HG03558 (cell line): ENCODE measurements around the gene DBNDD1.
"Not testable (repeated sequence)": the region's sequence is repeated elsewhere in the genome, so short reads cannot be mapped to it uniquely, and the experiment has no call there.

Source experiments
- ATAC-seq: cut with Tn5 transposase; IDR thresholded peaks from one replicate; pipeline ENCODE4 v1.9.1; 2021; ENCODE audit warnings: moderate number of reproducible peaks; ENCODE audit not compliant: unreplicated experiment; ENCODE audit errors: extremely low read depth

DBNDD1 gene

DNA sequence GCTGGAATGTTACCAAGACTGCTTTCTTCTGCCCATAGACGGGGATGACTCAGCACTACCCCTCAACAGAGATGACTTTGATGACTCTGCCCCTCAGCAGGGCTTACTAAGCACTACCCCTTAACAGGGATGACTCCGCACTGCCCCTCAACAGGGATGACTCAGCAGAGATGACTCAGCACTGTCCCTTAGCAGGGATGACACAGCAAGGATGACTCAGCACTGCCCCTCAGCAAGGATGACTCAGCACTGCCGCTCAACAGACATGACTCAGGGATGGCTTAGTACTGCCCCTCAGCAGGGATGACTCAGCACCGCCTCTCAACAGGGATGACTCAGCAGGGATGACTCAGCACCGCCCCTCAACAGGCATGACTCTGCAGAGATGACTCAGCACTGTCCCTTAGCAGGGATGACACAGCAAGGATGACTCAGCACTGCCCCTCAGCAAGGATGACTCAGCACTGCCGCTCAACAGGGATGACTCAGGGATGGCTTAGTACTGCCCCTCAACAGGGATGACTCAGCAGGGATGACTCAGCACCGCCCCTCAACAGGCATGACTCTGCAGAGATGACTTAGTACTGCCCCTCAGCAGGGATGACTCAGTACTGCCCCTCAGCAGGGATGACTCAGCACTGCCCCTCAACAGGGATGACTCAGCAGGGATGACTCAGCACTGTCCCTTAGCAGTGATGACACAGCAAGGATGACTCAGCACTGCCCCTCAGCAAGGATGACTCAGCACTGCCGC, 24.4 kb downstream of the DBNDD1 start:
- not testable (repeated sequence) for ATAC-seq

DNA sequence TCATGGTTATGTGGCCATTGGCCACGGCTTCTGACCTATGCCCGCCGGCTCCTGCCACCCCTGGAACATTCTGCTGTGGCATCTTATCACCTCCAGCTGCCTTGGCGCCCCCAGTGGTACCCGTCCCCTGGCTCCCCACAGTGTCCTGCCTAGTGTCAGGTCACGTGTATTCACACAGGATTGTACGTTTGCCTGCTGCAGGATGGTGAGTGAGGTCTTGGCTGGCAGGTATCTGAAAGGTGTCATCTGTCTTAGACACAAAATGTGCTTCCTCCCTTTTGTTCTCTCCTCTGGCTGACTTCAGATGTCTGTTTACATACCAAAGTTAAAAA, 24.9 kb downstream of the DBNDD1 start:
- ATAC-seq, result no peak

DNA sequence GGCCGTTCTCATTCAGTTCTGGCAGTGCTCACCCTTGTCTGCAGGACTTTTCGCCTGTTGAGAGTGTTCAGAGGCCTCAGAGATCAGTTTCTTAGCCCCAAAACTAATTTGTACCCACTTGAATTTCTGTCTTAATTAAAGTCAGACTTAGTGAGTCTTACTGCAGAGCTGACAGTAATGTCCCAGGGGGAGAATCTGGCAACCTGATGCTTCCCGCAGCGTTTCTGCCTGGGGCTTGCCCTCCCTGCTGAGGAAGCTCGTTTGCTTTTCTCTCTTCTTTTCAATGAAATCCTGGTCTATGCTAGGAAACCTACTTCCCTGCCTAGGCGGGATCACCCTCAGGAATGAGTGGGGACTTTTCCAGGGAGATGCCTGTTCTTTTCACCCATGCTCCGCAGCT, 25.3 kb downstream of the DBNDD1 start:
- ATAC-seq, result no peak

DNA sequence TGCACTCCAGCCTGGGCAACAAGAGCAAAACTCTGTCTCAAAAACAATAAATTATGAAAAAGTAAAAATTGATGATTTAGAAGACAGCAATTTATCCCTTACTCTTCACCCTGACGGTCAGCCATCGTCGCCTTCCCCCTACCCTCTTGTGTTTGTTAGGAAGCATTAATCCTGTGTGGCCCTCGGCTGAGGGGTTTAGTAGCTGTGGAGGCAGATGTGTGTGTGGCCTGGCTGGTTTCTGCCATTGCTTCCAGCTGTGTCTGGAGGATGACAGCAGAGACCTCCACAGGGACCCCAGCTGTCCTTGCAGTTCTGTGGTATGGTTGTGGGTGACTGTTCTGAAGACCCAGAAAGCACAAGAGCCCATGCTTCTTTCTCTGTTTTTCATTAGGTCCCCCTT, 25.9 kb downstream of the DBNDD1 start:
- no peak for ATAC-seq

DNA sequence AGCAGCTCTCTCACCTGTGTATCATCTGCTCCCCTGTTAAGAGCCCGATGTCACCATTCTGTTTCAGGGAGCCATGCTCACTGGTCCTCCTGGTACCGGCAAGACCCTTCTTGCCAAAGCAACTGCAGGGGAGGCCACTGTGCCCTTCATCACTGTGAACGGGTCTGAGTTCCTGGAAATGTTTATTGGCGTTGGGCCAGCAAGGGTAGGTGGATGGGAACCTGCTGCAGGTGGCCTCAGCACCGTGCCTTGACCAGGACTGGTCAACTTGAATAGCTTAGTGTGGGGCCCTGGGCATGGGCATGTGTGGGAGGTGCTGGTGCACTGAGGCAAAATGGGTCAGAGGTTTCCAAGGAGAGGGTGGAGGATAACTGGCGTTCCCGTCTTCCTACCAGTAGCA, 28.5 kb downstream of the DBNDD1 start:
- ATAC-seq, result no peak

DNA sequence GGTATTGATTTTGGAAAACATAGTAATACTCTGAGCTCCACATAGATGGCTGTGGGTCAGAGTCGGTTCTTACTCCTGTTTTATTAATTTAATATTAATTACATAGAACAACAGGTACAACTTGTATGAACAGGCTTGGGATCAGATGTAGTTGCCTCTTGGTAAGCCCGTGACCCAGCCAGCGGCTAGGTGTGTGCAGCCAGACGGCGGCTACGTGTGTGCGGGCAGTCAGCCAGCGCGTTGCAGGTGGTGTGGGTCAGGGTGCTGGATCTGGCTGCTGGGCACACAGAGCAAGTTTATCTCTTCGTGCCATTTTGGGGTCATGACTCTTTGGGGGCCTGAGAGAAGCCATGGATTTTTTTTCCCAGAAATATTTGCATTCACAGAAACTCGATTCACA, 30.3 kb downstream of the DBNDD1 start:
- ATAC-seq, result no peak

DNA sequence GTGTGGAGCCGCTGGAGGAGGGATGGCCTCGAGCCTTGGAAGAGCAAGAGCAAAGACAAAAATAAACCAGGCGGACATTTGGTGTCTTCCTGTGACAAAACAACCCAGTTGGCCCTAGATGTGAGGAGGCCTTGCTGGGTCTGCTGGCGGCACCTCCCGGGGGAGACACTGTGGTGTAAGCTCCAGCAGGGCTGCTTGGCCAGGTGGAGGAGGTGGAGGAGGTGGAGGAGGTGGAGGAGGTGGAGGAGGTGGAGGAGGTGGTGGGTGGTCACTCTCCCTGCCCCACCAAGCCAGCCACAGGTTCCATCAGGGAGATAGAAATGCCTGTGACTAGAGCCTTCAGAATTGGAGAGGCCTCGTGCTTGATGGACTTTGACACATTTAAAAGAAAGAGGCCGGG, 32.1 kb downstream of the DBNDD1 start:
- ATAC-seq, result no peak

DNA sequence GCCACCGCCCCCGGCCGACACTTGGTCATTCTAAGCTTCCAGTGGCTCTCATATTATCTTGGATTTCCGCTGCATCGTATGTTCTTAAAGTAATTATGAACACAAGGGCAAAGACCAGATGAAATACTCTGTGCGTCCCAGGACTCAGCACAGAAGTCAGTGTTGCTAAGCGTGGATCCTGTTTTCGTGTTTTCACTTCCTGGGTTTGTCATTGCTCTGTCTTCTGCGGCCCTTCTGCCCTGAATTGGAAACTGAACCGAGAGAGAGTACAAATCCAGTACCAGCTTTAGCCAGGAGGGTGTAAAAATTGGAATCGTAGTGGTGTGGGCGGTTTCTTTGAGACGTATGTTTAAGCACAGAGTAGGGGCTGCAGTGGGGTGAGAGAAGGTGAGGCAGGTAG, 32.7 kb downstream of the DBNDD1 start:
- no peak for ATAC-seq

DNA sequence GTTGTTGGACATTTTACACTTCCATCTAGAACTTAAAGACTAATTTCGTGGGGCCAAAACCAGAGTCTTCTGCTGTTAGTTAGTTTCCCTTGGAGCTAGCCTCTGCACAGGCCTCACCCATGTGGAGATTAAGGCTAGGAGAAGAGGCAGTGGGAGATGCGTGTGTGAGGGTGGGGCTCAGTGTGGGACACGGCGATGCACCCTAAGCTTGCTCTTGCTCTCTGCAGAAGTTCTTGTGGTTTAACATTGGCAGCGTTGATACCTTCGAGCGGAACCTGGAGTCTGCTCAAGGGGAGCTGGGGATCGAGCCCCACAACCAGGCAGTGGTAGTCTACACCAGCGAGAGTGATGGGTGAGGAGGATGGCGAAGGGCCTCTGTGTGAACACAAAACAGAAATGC, 34.0 kb downstream of the DBNDD1 start:
- no peak for ATAC-seq

DNA sequence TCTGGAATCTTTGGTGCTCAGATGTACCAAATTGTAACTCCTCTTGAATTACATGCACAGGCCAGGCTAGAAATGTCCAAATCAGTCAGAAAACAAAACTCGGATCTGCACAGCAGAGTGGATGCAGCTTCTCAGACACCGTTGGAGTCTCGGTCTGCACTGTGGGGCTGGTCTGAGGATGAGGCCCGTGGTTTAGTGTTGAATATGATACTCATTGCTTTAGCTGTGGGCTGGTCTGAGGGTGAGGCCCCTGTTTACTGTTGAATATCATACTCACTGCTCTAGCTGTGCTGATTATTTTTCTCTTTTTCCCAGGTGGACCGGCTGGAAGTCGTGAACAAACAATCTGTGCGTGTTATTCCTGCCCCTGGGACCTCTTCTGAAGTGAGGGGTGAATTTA, 35.0 kb downstream of the DBNDD1 start:
- no peak for ATAC-seq

DNA sequence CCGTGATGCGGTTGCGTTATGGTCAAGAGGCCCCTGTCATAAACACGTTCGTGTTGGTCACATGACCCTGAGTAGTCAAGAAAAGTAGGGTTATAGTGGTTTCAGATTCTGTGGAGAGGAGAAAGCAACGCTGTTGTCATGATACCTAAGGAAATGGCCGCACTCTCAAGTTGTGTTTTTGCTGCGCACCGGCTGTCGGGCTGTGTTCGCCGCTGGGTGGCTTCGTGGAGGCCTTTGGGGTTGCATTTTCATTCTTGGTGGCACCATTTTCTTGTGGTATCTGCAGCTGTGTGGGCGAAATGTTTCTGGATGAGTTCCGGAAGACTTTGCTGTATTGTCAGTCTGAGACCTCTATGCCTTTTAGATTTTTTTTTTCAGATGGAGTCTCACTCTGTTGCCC, 35.7 kb downstream of the DBNDD1 start:
- no peak for ATAC-seq

DNA sequence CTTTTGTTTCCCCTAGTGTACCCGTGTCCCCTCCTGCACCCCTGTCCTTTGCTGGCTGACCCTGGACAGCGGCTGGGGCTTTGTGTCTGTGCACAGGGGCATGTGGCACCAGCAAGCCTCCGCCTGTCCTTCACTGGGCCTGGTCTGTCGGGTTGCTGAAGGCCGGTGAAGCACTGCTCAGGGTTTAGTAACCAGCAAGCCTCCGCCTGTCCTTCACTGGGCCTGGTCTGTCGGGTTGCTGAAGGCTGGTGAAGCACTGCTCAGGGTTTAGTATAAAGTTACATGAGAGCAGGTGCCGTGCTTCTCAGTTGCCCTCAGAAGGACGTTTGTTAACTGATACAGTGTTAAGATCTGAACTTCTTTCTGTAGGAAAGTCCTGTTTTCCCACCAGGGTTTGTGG, 36.9 kb downstream of the DBNDD1 start:
- ATAC-seq, result no peak

DNA sequence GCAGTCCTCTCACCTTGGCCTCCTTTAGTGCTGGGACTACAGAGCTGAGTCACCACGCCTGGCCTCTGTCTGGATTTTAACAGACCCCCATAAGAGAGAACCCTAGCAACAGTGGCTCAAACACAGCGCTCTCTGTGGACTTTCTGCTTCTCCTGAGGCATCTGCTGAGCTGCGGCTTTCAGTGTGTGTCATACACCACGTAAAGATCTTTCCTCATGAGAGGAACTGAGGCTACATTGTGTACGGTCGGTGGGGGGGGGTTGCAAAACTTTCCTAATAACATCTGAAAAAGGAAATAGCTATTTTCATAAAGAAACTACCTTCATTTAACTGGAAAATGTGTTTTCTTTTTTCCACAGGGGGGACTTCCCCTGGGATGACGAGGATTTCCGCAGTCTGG, 37.8 kb downstream of the DBNDD1 start:
- ATAC-seq, result no peak

DNA sequence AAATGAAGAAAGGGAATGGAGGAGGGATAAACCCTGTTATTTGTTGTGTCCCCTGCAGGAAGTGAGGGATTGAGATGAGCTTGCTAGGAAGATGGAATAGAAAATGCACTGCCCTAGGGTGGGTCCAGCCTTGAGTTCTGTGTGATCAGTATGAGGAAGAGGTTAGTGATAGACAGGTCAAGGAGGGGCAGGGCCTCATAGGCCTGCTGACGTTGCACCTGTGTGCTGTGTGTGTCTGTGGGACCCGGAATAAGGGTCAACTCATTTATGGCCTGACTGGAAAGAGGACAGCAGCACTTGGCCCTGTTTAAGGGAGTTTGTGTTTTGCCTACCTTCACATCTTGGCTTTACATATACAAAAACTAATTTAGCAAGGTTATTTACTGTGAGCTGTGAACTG, 44.4 kb downstream of the DBNDD1 start:
- ATAC-seq, result no peak

DNA sequence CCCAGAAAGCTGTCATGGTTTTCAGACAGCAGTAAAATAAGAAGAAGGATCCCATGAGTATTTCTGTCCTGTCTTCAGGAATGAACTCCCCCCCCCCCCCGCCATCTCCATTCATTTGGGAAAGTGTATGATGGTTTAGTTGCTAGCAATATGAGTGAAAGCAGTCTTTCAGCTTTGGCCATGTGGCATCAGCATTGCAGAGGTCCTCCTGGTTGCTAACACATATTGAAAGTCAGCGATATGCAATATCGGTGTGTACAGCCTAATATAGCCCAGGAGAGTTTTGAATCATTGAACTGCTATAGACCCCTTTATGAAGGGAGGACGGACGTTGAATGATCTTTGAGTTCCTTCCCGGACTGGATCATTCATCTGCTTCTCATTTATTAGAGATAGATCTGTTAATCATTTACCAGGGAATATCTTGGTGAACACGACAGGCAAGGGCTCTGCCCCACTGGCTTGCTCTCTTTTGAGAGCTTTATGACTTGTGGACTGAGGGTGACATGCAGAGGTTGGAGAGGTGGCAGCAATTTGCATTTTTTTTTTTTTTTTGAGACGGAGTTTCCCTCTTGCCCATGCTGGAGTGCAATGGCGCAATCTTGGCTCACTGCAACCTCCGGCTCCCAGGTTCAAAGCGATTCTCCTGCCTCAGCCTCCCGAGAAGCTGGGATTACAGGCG, 45.5 kb downstream of the DBNDD1 start:
- ATAC-seq, result no peak

DNA sequence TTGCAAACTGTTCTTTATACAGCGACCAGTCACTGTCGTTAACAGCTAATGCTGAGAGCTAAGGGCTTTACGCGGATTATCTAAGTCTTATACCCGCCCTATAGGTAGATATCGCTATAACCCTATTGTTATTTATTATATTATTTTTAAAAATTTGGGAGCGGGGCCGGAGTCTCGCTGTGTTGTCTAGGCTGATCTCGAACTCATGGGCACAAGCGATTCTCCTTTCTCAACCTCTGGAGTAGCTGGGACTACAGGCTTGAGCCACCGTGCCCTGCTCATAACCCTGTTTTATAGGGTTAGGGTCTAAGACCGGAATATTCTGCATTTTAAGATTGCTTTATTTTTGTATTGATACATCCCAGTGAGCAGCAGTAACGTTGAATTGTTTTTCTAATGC, 46.0 kb downstream of the DBNDD1 start:
- no peak for ATAC-seq

DNA sequence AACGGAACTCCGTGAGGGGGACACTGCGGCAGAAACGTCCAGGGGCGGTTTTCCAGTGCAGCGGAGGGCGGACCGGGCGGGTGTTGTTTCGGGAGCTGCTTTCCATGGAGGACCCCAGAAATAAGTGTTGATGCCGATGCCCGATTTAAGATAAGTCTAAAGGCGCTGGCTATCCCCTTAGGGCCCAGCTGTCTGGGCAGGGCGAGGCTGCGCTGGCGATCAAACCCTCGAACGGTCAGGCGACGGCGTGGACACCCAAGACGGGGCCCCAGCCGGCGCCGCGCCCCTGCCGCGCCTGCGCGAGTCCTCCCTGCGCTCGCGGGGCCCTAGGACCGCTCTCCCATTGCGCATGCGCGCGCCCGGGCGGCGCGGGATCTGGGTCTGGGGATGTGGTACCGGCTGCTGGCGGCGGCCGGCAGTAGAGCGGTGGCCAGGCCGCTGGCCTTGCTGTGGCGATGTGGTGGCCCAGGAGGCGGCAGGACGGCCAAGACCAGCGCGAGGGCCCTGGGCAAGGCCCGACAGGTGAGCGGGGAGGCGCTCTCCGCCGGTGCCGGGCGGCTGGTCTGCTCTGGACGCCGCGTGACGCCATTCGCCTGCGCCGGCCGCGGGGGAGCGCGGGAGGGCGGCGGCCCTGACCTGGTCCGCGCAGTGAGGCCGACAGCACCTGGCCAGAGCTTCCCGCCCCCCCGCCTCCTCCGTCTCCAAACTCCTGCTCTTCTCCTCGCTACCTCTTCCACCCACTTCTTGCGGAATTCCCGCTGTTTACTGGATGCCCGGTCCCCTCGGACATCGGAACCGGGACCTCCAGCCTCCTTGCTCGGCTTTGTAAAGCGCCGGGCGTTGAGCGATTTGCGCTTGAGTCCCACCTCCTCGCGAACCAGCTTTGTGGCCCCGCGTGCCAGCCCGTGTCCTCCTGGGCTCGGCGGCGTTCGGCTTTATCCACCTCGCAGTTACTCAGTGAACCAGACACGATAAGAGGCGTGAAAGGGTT, 46.7 kb downstream of the DBNDD1 start:
- ATAC-seq, result peak; percentile 64

DNA sequence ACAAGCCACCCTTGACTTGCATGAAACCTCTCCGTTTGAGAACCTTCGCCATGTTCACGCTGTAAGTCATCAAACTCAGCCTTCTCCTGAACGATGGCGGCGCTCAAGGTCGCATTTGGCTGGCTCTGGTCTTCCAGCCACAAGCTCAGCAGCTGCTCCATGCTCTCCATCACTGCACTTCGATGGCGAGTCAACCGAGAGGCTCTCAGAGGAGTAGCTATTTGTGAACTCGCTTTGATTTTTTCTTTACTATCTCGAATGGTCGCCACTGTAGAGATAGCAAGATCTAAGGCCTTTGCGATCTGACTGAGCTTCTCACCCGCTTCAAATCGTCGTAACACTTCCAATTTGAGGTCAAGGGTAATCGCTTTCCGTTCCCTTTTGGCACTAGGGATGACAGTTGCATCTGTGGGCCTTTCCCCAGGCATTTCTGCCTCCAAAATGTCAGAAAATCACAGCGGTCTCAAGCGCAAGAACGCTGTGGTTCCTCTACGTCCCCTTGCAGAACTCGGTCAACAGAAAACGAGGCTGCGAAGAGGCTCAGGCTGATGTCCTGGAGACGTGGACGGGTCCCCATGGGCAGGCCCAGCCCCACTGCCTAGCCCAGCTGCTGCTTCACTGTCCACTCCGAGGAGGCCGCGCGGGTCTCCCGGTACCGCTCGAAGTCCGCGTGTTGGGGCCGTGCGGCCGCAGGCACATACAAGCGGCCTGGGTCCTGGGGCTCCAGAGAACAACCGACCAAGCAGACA, 47.6 kb downstream of the DBNDD1 start:
- no peak for ATAC-seq

DNA sequence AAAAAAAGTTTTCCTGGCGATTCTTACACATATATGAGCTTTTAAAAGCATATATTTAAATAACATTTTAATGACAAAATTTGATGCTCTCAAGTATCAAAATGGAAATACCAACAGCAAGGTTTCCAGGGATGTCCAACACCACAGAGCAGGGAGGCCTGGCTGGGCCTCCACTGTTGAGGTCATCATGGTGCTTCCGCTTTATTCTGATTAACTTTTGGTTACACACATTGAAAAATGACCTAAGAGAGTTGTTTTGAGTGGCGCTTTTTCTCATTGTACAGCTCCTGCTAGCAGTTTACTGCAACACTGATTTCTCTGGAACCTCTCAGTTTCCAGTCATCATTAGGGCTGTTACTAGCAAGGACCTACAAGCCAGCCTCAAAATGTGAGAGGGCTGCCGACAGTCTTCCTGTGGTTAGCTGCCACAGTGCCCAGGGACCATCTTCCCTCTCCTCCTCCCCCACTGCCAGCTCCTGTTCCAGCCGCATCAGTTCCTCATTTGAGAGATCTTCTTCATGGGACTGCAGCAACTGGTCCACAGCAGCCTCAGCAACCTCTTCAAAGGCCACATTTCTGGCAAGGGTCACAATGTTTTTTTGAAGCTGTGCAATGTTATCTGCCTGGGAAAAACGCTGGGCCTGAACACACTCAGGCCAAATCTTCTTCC, 49.4 kb downstream of the DBNDD1 start:
- no peak for ATAC-seq

DNA sequence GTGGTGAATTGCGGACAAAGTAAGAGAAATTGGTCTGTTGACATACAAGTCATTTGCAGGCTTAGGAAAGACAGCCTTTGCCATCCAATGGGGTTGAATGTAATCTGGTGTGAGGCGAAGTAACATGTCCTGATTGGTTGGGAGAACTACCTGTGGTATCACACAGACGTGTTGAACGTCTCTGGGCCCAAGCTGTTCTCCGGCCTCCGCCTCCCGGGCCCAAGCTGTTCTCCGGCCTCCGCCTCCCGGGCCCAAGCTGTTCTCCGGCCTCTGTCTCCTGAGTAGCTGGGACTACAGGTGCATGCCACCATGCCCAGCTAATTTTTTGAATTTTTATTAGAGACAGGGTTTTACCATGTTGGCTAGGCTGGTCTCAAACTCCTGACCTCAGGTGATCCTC, 51.2 kb downstream of the DBNDD1 start:
- ATAC-seq, result not testable (repeated sequence)
